A549 (cell line): ENCODE measurements around the gene CAVIN3.

Source experiments
- EHMT2 ChIP-seq: fragments of 200-600 bp; sonication (generic); IDR thresholded peaks from 2 replicates; pipeline ENCODE4 v1.6.1; 2016; ENCODE audit warnings: antibody characterized with exemption, low read depth, mild to moderate bottlenecking, moderate library complexity
- ESRRA ChIP-seq: fragments of 150-350 bp; IDR thresholded peaks from 2 replicates; pipeline ENCODE4 v1.6.1; 2014; ENCODE audit warnings: mild to moderate bottlenecking, low read length, borderline replicate concordance
- MAZ ChIP-seq: fragments of 150-350 bp; IDR thresholded peaks from 2 replicates; pipeline ENCODE4 v1.6.1; 2014; ENCODE audit warnings: antibody characterized with exemption, low read depth, low read length, borderline replicate concordance
- NFE2L2 ChIP-seq: fragments of 150-350 bp; conservative IDR thresholded peaks from 2 replicates; pipeline ENCODE4 v1.6.1; 2014; ENCODE audit warnings: low read length
- POLR2A ChIP-seq: IDR thresholded peaks from 2 replicates; pipeline ENCODE4 v1.6.1; 2012; ENCODE audit warnings: mild to moderate bottlenecking, low read length
- POLR2AphosphoS2 ChIP-seq: conservative IDR thresholded peaks from 2 replicates; pipeline ENCODE4 v1.6.1; 2012; ENCODE audit warnings: low read length, improper control_type of control experiment, inconsistent platforms
- RAD21 ChIP-seq, 2 experiments: fragments of >200 bp in 1 of 2; sonication (Bioruptor Twin) in 1 of 2; formaldehyde crosslinking in 1 of 2; IDR thresholded peaks in 1 of 2; conservative IDR thresholded peaks in 1 of 2; 2 replicates in 1 of 2; 3 replicates in 1 of 2; pipeline ENCODE4 v1.6.1; 2012 to 2018; ENCODE audit warnings: inconsistent platforms in 1 of 2
- TP53 ChIP-seq: fragments of 250-450 bp; sonication (Bioruptor Pico); IDR thresholded peaks from 2 replicates; pipeline ENCODE4 v1.5.0; 2021; ENCODE audit warnings: mild to moderate bottlenecking, moderate library complexity
- TF ChIP-seq, protein P1 (sequence below): fragments of >200 bp; sonication (Bioruptor Twin); formaldehyde crosslinking; IDR thresholded peaks from 3 replicates; pipeline ENCODE4 v1.5.1; 2016
- TF ChIP-seq, protein P2 (sequence below): IDR thresholded peaks from 2 replicates; pipeline ENCODE4 v1.6.1; 2012

DNA sequence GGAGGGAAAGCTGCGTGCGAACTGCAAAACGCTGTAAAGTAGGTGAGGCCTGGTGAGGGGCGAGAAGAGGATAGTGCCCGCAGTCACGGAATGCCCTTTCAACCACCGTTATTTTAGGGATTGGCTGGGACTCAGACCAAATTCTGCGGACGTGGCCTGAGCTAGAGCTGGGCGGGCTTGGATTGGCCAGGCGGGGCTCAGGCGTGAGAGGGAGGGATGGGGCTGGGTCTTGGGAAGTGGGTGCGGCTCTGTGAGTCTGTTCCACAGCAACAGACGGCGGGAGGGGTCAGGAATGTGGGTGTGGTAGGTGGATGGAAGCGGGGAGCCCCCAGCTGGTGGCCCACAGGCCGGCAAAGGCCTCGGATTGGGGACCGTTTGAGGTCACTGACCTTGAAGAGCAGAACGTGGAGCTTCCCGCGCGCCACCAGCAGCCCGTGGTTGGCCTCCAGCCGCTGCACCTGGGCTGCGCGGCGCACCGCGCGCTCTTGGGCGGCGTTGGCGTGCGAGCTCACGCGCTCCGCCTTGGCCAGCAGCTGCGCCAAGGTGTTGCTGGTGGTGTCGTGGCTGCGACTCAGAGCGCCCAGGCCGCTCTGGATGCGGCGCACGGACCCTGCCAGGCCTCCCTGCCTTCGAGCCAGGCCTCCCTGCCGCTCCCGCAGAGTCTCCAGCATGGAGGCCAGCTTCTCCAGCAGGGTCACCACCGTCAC is 444 bp downstream of the CAVIN3 start:
- TF ChIP-seq POLR2AphosphoS2: no peak
- no peak for TF ChIP-seq NFE2L2
- no peak for TF ChIP-seq POLR2A
- TF ChIP-seq ESRRA: no peak
- TF ChIP-seq MAZ: no peak
- TF ChIP-seq, protein P1, sequence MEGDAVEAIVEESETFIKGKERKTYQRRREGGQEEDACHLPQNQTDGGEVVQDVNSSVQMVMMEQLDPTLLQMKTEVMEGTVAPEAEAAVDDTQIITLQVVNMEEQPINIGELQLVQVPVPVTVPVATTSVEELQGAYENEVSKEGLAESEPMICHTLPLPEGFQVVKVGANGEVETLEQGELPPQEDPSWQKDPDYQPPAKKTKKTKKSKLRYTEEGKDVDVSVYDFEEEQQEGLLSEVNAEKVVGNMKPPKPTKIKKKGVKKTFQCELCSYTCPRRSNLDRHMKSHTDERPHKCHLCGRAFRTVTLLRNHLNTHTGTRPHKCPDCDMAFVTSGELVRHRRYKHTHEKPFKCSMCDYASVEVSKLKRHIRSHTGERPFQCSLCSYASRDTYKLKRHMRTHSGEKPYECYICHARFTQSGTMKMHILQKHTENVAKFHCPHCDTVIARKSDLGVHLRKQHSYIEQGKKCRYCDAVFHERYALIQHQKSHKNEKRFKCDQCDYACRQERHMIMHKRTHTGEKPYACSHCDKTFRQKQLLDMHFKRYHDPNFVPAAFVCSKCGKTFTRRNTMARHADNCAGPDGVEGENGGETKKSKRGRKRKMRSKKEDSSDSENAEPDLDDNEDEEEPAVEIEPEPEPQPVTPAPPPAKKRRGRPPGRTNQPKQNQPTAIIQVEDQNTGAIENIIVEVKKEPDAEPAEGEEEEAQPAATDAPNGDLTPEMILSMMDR: no peak
- no peak for TF ChIP-seq EHMT2
- TF ChIP-seq, protein P2, sequence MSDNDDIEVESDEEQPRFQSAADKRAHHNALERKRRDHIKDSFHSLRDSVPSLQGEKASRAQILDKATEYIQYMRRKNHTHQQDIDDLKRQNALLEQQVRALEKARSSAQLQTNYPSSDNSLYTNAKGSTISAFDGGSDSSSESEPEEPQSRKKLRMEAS: peak; percentile 66
- TF ChIP-seq RAD21 (conservative IDR thresholded peaks at IDR 0.05 in 1 of 2, IDR thresholded peaks at IDR 0.05 in 1 of 2): no peak
- TF ChIP-seq TP53 (CRISPR knock-in tag): no peak
